ENCODE data around the gene FBXO34. TPM values are rescaled to one million over a fixed set of nuclear protein-coding genes. Genes with fewer than 3 reads are reported as not detected.

FBXO34 gene
- total RNA-seq, 2 donors from 2014 or later = 16.0 to 21.6 TPM

GRCh38 chr14:55349565-55349964 is 78.3 kb downstream of the FBXO34 start:
- Histone ChIP-seq H3K4me3 (no peak overlapping the region), H3K4me1 (ENCODE audit: control insufficient read depth in 1 of 2, low read depth in 2 of 2) (peaks cover 0 to 3% of the 10 kb centered on the region in 2 donors), H3K36me3 (peaks cover 19% of the 10 kb centered on the region), H3K27me3 (replicated peaks; ENCODE audit: insufficient read depth) (no peaks in the 10 kb centered on the region), H3K9me3 (no peaks in the 10 kb centered on the region), H3K27ac (no peak overlapping the region)
- no peak for DNase-seq (ENCODE audit: low spot score)
- no peak for TF ChIP-seq CTCF (IDR thresholded peaks at IDR 0.05)
- ATAC-seq (ENCODE audit: insufficient number of reproducible peaks, low FRiP score, low read depth) = no peak

- Histone ChIP-seq H3K27ac (no peak overlapping the region), H3K9me3 (no peaks in the 10 kb centered on the region), H3K36me3 (peaks cover 23% of the 10 kb centered on the region), H3K27me3 (replicated peaks; ENCODE audit: insufficient read depth) (no peaks in the 10 kb centered on the region), H3K4me1 (ENCODE audit: control insufficient read depth in 1 of 2, low read depth in 2 of 2) (peaks cover 0 to 3% of the 10 kb centered on the region in 2 donors), H3K4me3 (no peak overlapping the region)
- DNase-seq (ENCODE audit: low spot score) = no peak
- TF ChIP-seq CTCF (IDR thresholded peaks at IDR 0.05) = no peak
- no peak for ATAC-seq (ENCODE audit: insufficient number of reproducible peaks, low FRiP score, low read depth)
Measured at GRCh38 chr14:55350461-55350860, 79.2 kb downstream of the FBXO34 start.

GRCh38 chr14:55351111-55351510 is 79.9 kb downstream of the FBXO34 start:
- H3K27ac ChIP-seq = no peak overlapping the region
- ATAC-seq (ENCODE audit: insufficient number of reproducible peaks, low FRiP score, low read depth) = no peak
- TF ChIP-seq CTCF (IDR thresholded peaks at IDR 0.05) = no peak
- no peaks in the 10 kb centered on the region for H3K27me3 ChIP-seq (replicated peaks; ENCODE audit: insufficient read depth)
- peaks cover 0 to 3% of the 10 kb centered on the region in 2 donors for H3K4me1 ChIP-seq (ENCODE audit: control insufficient read depth in 1 of 2, low read depth in 2 of 2)
- no peak for DNase-seq (ENCODE audit: low spot score)
- no peaks in the 10 kb centered on the region for H3K9me3 ChIP-seq
- no peak overlapping the region for H3K4me3 ChIP-seq
- H3K36me3 ChIP-seq = peaks cover 23% of the 10 kb centered on the region

GRCh38 chr14:55352201-55352600 is 81.0 kb downstream of the FBXO34 start:
- Histone ChIP-seq H3K4me1 (ENCODE audit: control insufficient read depth in 1 of 2, low read depth in 2 of 2) (peaks cover 0 to 3% of the 10 kb centered on the region in 2 donors), H3K4me3 (no peak overlapping the region), H3K27ac (no peak overlapping the region), H3K9me3 (no peaks in the 10 kb centered on the region), H3K27me3 (replicated peaks; ENCODE audit: insufficient read depth) (no peaks in the 10 kb centered on the region), H3K36me3 (peaks cover 23% of the 10 kb centered on the region)
- no peak for TF ChIP-seq CTCF (IDR thresholded peaks at IDR 0.05)
- ATAC-seq (ENCODE audit: insufficient number of reproducible peaks, low FRiP score, low read depth) (no peak), DNase-seq (ENCODE audit: low spot score) (no peak)

GRCh38 chr14:55353686-55354467 is 82.7 kb downstream of the FBXO34 start:
- Histone ChIP-seq H3K9me3 (no peaks in the 10 kb centered on the region), H3K27me3 (replicated peaks; ENCODE audit: insufficient read depth) (no peaks in the 10 kb centered on the region), H3K4me3 (no peak overlapping the region), H3K4me1 (ENCODE audit: control insufficient read depth in 1 of 2, low read depth in 2 of 2) (no peaks in the 10 kb centered on the region), H3K27ac (no peak overlapping the region), H3K36me3 (peaks cover 23% of the 10 kb centered on the region)
- DNase-seq (ENCODE audit: low spot score) = no peak
- TF ChIP-seq CTCF (IDR thresholded peaks at IDR 0.05) = no peak
- ATAC-seq (ENCODE audit: insufficient number of reproducible peaks, low FRiP score, low read depth) = no peak
